Measurements from ENCODE around the gene TEX11. TPM values are rescaled to one million over a fixed set of nuclear protein-coding genes. Genes with fewer than 3 reads are reported as not detected.
A peak's percentile ranks its signal among the peaks of the same experiment; 100 is the strongest.
"Not testable (repeated sequence)": the region's sequence is repeated elsewhere in the genome, so short reads cannot be mapped to it uniquely, and the experiment has no call there.

The TEX11 gene
- total RNA-seq, 8 experiments from 2014 or later, result 0.10 to 0.14 TPM; not detected in 6

DNA sequence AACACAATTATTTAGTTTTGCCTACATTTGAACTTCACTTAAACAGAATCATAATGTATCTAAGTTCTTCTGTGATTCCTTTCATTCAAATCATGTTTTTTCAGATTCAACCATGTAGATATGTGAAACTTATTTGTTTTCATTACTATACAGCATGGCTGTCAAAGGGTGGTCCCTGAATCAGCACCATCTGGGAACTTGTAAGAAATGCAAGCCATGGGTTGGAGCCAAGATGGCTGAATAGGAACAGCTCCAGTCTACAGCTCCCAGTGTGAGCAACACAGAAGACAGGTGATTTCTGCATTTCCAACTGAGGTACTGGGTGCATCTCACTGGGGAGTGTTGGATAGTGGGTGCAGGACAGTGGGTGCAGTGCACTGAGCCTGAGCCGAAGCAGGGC is 180.6 kb downstream of the TEX11 start:
- no CpG with 5 or more reads among the region's 1 CpG for WGBS, 10 experiments
- H3K4me1 ChIP-seq (replicated peaks in 1 of 2); H3K4me3 ChIP-seq; in situ Hi-C loops (cut with MboI; ENCODE audit: low pct_unique_long_range_greater_than_20kb in 2 of 9, low sequenced_read_pairs in 9 of 9, unreplicated experiment in 9 of 9); ATAC-seq (replicated peaks in 6 of 8); H3K27ac ChIP-seq: not testable (repeated sequence)

DNA sequence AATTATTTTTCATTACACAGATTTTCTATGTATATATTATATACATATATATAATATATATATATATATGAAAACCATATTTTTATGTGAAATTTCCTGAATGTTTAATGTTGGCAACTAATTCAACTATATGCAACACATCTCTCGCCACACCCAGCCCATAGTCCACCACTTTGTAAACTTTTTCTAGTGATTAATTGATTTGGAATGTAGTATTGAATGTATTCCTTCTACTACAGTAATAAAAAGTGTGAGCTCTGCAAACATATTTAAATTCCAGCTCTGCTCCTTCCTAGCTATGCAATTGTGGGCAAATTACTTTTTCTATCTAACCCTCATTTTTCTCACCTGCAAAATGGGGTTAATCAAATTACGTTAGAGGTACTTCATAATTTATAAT is 187.8 kb downstream of the TEX11 start:
- peak in 1 of 8 experiments; percentile 16 for ATAC-seq (replicated peaks in 6 of 8)
- in situ Hi-C loops (cut with MboI; ENCODE audit: low pct_unique_long_range_greater_than_20kb in 2 of 9, low sequenced_read_pairs in 9 of 9, unreplicated experiment in 9 of 9), result no loop called here
- Histone ChIP-seq H3K4me3 (no peak overlapping the region), H3K27ac (no peak overlapping the region), H3K4me1 (replicated peaks in 1 of 2) (no peaks in the 10 kb centered on the region)
- WGBS, 10 experiments, result 0 to 50% (median 33%) methylated on average over 1 to 2 of the region's 2 CpGs; no CpG with 5 or more reads in 6 of the 10 experiments

DNA sequence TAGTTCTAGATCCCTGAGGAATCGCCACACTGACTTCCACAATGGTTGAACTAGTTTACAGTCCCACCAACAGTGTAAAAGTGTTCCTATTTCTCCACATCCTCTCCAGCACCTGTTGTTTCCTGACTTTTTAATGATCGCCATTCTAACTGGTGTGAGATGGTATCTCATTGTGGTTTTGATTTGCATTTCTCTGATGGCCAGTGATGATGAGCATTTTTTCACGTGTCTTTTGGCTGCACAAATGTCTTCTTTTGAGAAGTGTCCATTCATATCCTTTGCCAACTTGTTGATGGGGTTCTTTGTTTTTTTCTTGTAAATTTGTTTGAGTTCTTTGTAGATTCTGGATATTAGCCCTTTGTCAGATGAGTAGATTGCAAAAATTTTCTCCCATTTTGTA is 197.2 kb downstream of the TEX11 start:
- H3K27ac ChIP-seq; in situ Hi-C loops (cut with MboI; ENCODE audit: low pct_unique_long_range_greater_than_20kb in 2 of 9, low sequenced_read_pairs in 9 of 9, unreplicated experiment in 9 of 9); ATAC-seq (replicated peaks in 6 of 8); H3K4me1 ChIP-seq (replicated peaks in 1 of 2); H3K4me3 ChIP-seq: not testable (repeated sequence)
- no CpG with 5 or more reads among the region's 3 CpGs for WGBS, 10 experiments

DNA sequence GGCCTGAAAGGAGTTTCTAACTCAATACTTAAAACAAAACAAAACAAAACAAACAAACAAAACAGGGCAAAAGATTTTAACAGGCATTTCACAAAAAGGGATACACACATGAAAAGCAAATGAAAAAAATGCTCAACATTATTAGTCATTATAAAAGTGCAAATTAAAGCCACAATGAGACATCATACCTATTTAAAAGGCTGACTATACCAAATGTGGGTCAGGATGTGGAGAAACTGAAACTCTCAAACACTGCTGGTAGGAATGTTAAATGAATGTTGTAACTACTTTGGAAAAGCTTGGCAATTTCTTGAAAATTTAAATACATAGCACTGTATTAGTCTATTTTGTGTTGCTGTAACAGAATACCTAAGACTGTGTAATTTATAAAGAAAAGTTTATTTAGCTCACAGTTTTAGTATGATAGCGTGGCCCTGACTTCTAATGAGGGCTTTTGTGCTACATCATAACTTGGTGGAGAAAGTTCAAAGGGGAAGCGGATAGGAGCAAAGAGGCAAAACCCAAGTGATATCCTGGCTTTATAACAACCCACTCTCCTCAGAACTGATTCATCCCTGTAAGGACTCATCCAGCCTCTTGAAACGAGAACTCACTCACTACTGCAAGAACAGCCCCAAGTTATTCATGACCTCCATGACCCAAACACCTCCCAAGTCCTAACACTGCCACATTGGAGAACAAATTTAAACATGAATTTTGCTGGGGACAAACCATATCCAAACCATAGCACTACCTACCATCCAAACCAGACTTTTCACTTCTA is 214.0 kb downstream of the TEX11 start:
- H3K4me3 ChIP-seq, result no peak overlapping the region
- no peak for ATAC-seq (replicated peaks in 6 of 8)
- no peak overlapping the region for H3K27ac ChIP-seq
- in situ Hi-C loops (cut with MboI; ENCODE audit: low pct_unique_long_range_greater_than_20kb in 2 of 9, low sequenced_read_pairs in 9 of 9, unreplicated experiment in 9 of 9), result no loop called here
- no peaks in the 10 kb centered on the region for H3K4me1 ChIP-seq (replicated peaks in 1 of 2)
- 17 to 100% (median 59%) methylated on average over 1 to 3 of the region's 3 CpGs; no CpG with 5 or more reads in 4 of the 10 experiments for WGBS, 10 experiments

DNA sequence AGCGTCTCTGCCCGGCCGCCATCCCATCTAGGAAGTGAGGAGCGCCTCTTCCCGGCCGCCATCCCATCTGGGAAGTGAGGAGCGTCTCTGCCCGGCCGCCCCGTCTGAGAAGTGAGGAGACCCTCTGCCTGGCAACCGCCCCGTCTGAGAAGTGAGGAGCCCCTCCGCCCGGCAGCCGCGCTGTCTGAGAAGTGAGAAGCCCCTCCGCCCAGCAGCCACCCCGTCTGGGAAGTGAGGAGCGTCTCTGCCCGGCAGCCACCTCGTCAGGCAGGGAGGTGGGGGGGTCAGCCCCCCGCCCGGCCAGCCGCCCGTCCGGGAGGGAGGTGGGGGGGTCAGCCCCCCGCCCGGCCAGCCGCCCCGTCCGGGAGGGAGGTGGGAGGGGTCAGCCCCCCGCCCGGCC is 229.1 kb downstream of the TEX11 start:
- H3K4me1 ChIP-seq (replicated peaks in 1 of 2); H3K4me3 ChIP-seq; H3K27ac ChIP-seq; in situ Hi-C loops (cut with MboI; ENCODE audit: low pct_unique_long_range_greater_than_20kb in 2 of 9, low sequenced_read_pairs in 9 of 9, unreplicated experiment in 9 of 9); ATAC-seq (replicated peaks in 6 of 8): not testable (repeated sequence)
- no CpG with 5 or more reads among the region's 33 CpGs for whole genome bisulfite sequencing, 10 experiments

DNA sequence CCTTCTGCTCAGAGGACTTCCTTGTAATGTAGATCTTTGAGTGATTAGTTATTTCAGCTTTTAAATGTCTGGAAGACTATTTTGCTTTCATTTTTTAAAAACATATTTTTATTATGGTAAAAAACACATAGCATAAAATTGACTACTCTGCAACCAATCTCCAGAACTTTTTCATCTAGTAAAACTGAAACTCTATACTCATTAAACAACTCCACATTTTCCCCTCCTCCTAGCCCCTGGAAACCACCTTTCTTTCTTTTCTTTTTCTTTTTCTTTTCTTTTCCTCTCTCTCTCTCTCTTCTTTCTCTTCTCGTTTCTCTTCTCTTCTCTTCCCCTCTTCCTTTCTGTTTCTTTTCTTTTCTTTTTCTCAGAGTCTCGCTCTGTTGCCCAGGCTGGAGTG is 233.2 kb downstream of the TEX11 start:
- H3K4me3 ChIP-seq, result no peak overlapping the region
- WGBS, 10 experiments, result 0 to 88% (median 50%) methylated on average over 1 to 2 of the region's 2 CpGs; no CpG with 5 or more reads in 3 of the 10 experiments
- in situ Hi-C loops (cut with MboI; ENCODE audit: low pct_unique_long_range_greater_than_20kb in 2 of 9, low sequenced_read_pairs in 9 of 9, unreplicated experiment in 9 of 9), result no loop called here
- H3K4me1 ChIP-seq (replicated peaks in 1 of 2), result no peaks in the 10 kb centered on the region
- ATAC-seq (replicated peaks in 6 of 8), result no peak
- H3K27ac ChIP-seq, result no peak overlapping the region

DNA sequence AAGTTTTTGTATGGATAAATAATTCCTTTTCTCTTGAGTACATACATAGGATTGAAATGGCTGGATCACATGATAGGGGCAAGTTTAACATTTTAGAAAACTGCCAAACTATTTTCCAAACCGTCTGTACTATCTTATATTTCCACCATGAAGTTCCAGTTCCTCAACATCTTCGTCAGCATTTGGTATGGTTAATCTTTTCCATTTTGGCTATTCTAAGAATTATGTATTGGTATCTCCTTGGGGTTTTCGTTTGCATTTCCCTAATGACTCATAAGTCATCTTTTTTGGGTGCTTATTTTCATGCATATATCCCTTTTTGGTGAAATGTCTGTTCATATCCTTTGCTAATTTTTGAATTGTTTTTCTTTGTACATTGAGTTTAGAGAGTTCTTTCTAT is 236.2 kb downstream of the TEX11 start:
- ATAC-seq (replicated peaks in 6 of 8), result no peak
- in situ Hi-C loops (cut with MboI; ENCODE audit: low pct_unique_long_range_greater_than_20kb in 2 of 9, low sequenced_read_pairs in 9 of 9, unreplicated experiment in 9 of 9), result loop anchor here in 1 of 9 experiments (25.0 kb wide), 1 partner anchor 210 kb away; no protein-coding TSS in a partner anchor

DNA sequence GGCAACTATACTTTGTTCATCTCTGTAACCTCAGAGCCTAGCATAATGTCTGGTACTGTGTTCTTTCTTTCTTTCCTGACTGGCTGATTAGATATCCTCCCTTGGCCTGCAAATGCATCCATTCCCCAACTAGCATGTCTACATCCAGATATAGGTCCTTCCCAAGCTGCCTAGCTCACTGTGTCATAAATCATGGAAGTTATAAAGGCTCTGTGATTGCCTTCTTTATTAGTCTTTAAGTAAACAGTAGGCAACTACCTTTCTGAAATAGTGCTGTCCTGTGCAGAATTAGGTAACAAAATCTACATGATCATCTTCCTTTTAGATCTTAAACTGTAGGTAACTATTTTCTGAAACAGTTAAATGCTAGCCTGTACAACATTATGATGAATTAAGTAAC is 239.4 kb downstream of the TEX11 start:
- Histone ChIP-seq H3K4me3 (no peak overlapping the region), H3K27ac (no peak overlapping the region), H3K4me1 (replicated peaks in 1 of 2) (no peaks in the 10 kb centered on the region)
- in situ Hi-C loops (cut with MboI; ENCODE audit: low pct_unique_long_range_greater_than_20kb in 2 of 9, low sequenced_read_pairs in 9 of 9, unreplicated experiment in 9 of 9), result loop anchor here in 1 of 9 experiments (25.0 kb wide), 1 partner anchor 207 kb away; no protein-coding TSS in a partner anchor
- ATAC-seq (replicated peaks in 6 of 8), result no peak

More for the DNA sequence above, 236.2 kb downstream of the TEX11 start:
- 5 to 100% (median 30%) methylated on average over 1 to 3 of the region's 3 CpGs; no CpG with 5 or more reads in 2 of the 10 experiments for WGBS, 10 experiments
- H3K27ac ChIP-seq, result no peak overlapping the region
- H3K4me1 ChIP-seq (replicated peaks in 1 of 2), result no peaks in the 10 kb centered on the region
- H3K4me3 ChIP-seq, result no peak overlapping the region

DNA sequence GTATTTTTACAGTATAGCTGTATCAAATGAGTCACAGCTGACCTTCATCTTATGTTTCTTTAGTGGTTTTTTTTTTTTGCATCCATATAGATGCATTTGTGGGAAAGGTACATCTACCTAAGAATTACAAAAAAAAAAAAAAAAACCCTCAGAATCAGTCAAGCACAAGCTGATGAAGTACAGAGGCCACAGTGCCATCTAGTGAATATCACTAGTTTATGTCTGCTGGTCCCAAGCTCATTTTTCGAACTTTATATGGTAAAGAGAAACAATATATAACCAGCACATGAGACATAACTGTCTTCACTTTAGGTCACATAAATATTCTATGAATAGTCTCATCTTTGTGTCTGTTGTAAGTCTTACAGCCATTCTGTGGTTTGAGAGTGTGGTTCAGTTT is 243.8 kb downstream of the TEX11 start:
- WGBS, 10 experiments, result 0 to 20% (median 0%) methylated on average over 1 of the region's 1 CpG; no CpG with 5 or more reads in 7 of the 10 experiments
- peak in 3 of 8 experiments; percentile 25 to 43 (median 31) for ATAC-seq (replicated peaks in 6 of 8)
- peaks cover 0 to 8% of the 10 kb centered on the region in 2 donors for H3K4me1 ChIP-seq (replicated peaks in 1 of 2)
- H3K4me3 ChIP-seq, result no peak overlapping the region
- H3K27ac ChIP-seq, result no peak overlapping the region
- in situ Hi-C loops (cut with MboI; ENCODE audit: low pct_unique_long_range_greater_than_20kb in 2 of 9, low sequenced_read_pairs in 9 of 9, unreplicated experiment in 9 of 9), result loop anchor here in 1 of 9 experiments (25.0 kb wide), 1 partner anchor 202 kb away; no protein-coding TSS in a partner anchor

DNA sequence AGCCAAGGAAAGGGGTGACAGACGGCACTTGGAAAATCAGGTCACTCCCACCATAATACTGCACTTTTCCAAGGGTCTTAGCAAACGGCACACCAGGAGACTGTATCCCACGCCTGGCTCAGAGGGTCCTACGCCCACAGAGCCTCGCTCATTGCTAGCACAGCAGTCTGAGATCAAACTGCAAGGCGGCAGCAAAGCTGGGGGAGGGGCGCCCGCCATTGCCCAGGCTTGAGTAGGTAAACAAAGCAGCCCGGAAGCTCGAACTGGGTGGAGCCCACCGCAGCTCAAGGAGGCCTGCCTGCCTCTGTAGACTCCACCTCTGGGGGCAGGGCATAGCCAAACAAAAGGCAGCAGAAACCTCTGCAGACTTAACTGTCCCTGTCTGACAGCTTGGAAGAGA is 247.4 kb downstream of the TEX11 start:
- H3K27ac ChIP-seq, result peak overlapping the region in 1 of 2 donors; percentile 22
- ATAC-seq (replicated peaks in 6 of 8); H3K4me3 ChIP-seq; H3K4me1 ChIP-seq (replicated peaks in 1 of 2): not testable (repeated sequence)
- no CpG with 5 or more reads among the region's 11 CpGs for WGBS, 10 experiments
- in situ Hi-C loops (cut with MboI; ENCODE audit: low pct_unique_long_range_greater_than_20kb in 2 of 9, low sequenced_read_pairs in 9 of 9, unreplicated experiment in 9 of 9), result loop anchor here in 1 of 9 experiments (25.0 kb wide), 1 partner anchor 199 kb away; no protein-coding TSS in a partner anchor

DNA sequence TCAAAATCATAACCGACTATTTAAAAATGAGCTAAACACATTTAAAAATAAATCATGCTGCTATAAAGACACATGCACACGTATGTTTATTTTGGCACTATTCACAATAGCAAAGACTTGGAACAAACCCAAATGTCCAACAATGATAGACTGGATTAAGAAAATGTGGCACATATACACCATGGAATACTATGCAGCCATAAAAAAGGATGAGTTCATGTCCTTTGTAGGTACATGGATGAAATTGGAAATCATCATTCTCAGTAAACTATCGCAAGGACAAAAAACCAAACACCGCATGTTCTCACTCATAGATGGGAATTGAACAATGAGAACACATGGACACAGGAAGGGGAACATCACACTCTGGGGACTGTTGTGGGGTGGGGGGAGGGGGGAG is 251.0 kb downstream of the TEX11 start:
- in situ Hi-C loops (cut with MboI; ENCODE audit: low pct_unique_long_range_greater_than_20kb in 2 of 9, low sequenced_read_pairs in 9 of 9, unreplicated experiment in 9 of 9), result loop anchor here in 1 of 9 experiments (25.0 kb wide), 1 partner anchor 195 kb away; no protein-coding TSS in a partner anchor
- H3K4me3 ChIP-seq; ATAC-seq (replicated peaks in 6 of 8); H3K27ac ChIP-seq; H3K4me1 ChIP-seq (replicated peaks in 1 of 2): not testable (repeated sequence)
- 44 to 100% (median 58%) methylated on average over 1 to 2 of the region's 4 CpGs; no CpG with 5 or more reads in 6 of the 10 experiments for WGBS, 10 experiments

DNA sequence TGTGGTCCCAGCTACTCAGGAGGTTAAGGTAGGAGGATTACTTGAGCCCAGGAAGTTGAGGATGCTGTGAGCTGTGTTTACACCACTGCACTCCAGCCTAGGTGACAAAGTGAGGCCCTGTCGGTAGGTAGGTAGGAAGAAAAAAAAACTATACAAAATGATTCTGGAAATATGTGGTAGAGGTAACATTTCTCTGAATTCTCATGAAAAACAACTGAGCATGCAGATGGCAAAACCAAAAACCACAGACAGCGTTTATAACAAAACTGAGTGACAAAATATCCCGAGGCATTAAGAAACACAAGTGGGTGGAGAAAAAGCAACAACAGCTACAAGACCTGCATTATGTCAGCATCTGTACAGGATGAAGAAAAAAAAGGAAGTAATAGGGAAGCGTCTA is 252.2 kb downstream of the TEX11 start:
- Histone ChIP-seq H3K27ac (no peak overlapping the region), H3K4me1 (replicated peaks in 1 of 2) (peaks cover 0 to 6% of the 10 kb centered on the region in 2 donors), H3K4me3 (no peak overlapping the region)
- in situ Hi-C loops (cut with MboI; ENCODE audit: low pct_unique_long_range_greater_than_20kb in 2 of 9, low sequenced_read_pairs in 9 of 9, unreplicated experiment in 9 of 9), result loop anchor here in 1 of 9 experiments (25.0 kb wide), 1 partner anchor 194 kb away; no protein-coding TSS in a partner anchor
- ATAC-seq (replicated peaks in 6 of 8), result no peak
- WGBS, 10 experiments, result 0 to 93% (median 59%) methylated on average over 1 to 4 of the region's 4 CpGs; no CpG with 5 or more reads in 3 of the 10 experiments

DNA sequence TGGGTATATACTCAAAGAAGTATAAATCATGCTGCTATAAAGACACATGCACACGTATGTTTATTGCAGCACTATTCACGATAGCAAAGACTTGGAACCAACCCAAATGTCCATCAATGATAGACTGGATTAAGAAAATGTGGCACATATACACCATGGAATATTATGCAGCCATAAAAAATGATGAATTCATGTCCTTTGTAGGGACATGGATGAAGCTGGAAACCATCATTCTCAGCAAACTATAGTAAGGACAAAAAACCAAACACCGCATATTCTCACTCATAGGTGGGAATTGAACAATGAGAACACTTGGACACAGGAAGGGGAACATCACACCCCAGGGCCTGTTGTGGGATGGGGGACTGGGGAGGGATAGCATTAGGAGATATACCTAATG is 260.6 kb downstream of the TEX11 start:
- WGBS, 10 experiments, result no CpG with 5 or more reads among the region's 3 CpGs
- ATAC-seq (replicated peaks in 6 of 8); H3K4me1 ChIP-seq (replicated peaks in 1 of 2); H3K27ac ChIP-seq; H3K4me3 ChIP-seq; in situ Hi-C loops (cut with MboI; ENCODE audit: low pct_unique_long_range_greater_than_20kb in 2 of 9, low sequenced_read_pairs in 9 of 9, unreplicated experiment in 9 of 9): not testable (repeated sequence)

Measured in motor neuron (in vitro differentiated cells).